ENCODE measurements around the gene GIMAP6.

- no peak for TF ChIP-seq CTCF (IDR thresholded peaks at IDR 0.05)
- no peak for TF ChIP-seq POLR2AphosphoS5 (IDR thresholded peaks at IDR 0.05)
- TF ChIP-seq EP300 (IDR thresholded peaks at IDR 0.05; ENCODE audit: low read depth), result no peak
- no peak for TF ChIP-seq POLR2A (IDR thresholded peaks at IDR 0.05)
These were observed 34.2 kb upstream of the GIMAP6 start for GRCh38 chr7:150666412-150666811.
